Erythroblast (primary cell): Measurements from ENCODE around the gene IDS.

Experiments used
- GATA1 ChIP-seq: IDR thresholded peaks from 2 replicates; pipeline ENCODE4 v1.6.1; 2011; ENCODE audit warnings: low read depth, mild to moderate bottlenecking, control low read depth, low read length, moderate library complexity
- POLR2A ChIP-seq: IDR thresholded peaks from 2 replicates; pipeline ENCODE4 v1.6.1; 2011; ENCODE audit warnings: mild to moderate bottlenecking, low read length

DNA sequence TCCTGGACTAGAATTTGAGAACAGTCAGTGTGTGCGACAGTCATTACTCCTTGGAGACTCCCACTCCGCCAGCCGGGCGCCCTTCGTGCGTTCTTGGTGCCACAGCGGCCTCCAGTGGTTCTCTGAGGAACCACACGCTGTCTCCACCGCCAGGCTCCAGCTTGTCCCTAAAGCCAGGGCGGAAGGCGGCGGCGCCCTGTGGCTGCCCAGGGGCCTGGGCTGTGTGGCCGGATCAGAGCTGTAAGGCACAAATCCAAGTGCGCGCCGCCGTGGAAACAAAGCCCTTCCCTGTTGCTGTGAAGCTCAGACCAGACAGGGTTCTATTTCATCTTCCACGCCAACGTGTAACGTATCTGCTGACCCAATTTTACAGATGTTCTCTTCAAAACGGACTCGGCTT lies 34.2 kb downstream of the IDS start:
- TF ChIP-seq POLR2A: no peak
- TF ChIP-seq GATA1: no peak
